GM19043 (cell line): ENCODE measurements around the gene MORF4L2.
A peak's percentile ranks its signal among the peaks of the same experiment; 100 is the strongest.

ENCODE experiments used
- ATAC-seq: cut with Tn5 transposase; IDR thresholded peaks from one replicate; pipeline ENCODE4 v1.9.1; 2021; ENCODE audit warnings: low read depth; ENCODE audit not compliant: unreplicated experiment

The MORF4L2 gene

DNA sequence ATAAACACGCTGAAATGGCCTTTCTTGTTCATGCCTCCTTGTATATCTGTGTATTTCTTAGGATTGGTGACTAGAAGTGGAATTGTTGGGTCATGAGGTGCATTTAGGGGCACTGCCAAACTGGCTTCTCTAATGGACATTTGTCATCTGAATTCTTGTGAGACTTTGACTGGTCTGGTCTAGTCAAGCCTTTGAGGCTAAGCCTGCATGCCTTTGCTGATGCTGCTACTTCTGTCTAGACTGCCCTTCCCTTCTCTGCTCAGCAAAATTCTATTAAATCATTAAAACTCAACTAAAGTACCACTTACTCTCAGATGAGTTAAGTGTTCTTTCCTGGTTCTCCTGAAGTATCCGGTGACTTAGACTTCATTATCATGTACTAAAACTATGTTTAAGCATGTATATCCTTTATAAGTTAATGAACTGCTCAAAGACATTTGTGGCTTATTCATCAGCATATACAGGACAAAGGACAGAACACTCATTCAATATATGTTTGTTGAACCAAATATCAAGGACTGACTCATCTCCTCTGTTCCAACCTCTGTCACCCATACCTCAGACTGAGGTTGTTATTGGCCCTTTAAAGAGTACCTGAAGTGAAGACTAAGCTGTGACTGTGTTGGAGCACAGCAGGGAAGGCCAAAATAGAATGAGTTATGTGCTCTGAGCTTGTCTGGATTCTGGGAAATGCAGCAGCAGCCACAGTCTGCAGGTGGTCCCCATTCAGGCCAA is 48.7 kb downstream of the MORF4L2 start:
- no peak for ATAC-seq

- no peak for ATAC-seq
These were observed 51.1 kb downstream of the MORF4L2 start for GRCh38 chrX:103635436-103635835.

DNA sequence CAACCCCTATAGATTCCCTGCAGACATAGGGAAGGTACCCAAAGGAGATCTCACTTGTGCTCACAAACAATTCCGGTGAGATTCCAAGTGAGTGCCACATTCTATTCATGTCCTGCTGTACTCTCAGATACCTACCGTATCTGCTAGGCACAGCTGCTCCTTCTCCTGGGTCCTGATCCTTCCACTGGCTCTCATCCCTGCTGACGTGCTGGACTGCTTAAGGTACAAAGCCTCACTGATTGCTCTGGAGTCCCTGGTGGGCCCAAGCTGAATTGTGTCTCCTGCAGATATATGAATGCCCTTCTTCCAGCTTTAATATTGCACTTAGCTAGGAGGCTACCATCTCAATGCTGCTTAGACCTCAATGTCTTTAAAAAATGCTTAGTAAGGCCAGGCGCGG is 55.4 kb downstream of the MORF4L2 start:
- ATAC-seq = no peak

DNA sequence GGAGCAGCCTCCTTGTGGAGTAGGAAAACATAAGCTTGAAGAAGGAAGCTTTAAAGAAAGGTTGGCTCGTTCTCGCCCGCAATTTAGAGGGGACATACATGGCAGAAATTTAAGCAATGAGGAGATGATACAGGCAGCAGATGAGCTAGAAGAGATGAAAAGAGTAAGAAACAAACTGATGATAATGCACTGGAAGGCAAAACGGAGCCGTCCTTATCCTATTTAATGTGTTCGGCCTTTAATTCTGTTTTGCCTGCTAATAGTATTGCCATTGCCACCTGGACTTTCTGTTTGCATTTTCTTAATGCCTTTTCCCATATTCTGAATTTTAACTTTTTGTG is 56.4 kb downstream of the MORF4L2 start:
- ATAC-seq = no peak

DNA sequence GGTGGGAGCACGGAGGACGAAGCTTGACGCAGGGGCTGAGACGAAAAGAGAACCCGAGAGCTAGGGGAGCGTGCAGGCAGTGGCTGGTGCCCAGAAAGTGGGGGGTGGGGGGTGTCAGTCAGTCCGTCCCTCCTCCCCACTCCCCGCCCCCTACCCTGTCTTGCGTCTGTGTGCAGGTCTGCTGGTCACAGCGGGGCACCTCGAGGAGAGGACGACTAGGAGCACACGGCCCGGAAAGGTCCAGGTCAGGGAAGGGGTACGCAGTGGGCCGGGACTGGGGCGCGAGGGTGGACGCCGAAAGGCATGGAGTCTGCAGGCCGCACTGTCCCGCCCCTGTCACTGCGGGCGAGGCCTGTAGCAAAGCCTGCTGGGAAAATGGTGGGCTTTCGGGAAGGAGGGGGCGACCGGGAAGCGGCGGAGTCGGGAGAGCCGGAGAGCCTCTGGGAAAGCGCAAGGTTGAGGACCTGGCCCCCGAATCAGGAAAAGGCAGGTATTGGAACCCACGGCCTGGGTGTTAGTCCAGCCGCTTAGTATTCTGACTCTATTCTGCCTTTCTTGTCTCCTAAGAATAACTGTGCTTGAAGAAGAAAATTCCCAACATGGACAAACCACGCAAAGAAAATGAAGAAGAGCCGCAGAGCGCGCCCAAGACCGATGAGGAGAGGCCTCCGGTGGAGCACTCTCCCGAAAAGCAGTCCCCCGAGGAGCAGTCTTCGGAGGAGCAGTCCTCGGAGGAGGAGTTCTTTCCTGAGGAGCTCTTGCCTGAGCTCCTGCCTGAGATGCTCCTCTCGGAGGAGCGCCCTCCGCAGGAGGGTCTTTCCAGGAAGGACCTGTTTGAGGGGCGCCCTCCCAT is 57.0 kb downstream of the MORF4L2 start:
- ATAC-seq = no peak

DNA sequence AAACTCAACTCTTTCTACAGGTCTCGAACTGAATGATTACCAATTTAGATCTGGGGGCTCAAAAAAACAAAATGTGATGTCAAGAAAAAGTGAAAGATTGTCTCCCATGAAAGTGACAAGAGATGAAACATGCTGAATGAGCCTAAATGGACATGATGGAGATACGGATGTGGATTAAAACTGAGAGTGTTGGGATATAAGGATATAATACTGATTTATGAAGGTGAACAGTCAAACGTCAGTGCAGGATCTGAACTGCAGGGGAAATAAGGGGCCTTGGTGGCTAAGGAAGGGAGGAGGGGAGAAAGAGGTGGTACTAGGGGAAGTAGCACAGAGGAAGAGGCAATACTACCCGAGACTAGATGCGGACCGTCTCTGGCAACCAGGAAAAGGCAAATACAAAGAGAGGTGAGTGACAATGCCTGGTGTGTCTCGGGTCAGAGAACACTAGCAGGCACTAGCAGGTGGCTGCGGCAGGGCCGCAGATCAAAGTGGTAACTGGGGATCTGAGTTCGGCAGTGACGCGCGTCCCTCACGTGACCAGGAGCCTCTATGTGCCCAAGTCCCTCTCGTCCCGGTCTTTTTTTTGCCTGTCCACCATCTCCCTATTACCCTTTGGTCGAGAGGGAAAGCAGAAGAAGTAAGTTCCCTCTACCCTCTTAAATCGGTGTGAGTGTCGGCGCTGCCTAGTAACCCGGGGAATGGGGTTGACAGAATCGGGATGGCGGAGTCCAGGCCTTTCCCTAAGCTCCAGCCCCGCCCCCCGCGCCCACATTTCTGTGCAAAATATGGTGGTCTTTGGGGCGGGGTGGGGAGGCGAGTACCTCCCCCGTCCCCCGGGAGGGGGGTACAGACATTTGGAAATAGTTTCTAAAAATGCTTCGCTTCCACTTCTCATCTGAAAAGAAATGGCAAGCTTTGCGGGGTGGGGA is 57.8 kb downstream of the MORF4L2 start, which contains the start of gene TCEAL1:
TCEAL1 (plus strand) TSS at position 590 of the 932 bp plus-strand sequence. CDS start 942 bp downstream, outside the sequence.
- ATAC-seq = peak; percentile 65

DNA sequence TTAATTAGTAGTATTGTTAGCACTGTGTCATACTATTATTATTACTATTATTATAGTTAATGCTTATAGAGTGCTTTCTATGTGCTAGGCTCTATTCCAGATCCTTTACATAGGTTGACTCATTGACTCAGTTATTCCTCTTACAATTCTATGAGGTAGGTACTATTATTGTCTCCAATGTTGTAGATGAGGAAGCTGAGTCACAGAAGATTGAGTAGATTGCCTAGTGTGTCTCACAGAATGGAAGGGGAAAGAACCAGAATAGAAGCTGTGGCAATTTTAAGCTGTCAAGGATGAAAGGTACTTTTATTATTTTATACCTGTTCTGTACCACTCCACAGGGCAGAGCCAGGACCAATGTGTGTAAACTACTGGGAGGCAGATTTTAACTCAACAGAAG is 59.6 kb downstream of the MORF4L2 start:
- ATAC-seq = no peak
